NCI-H2107 treated with DMSO at 0.1 percent for 48 hours (cell line): ENCODE measurements around the gene GBA3.

ENCODE experiments used
- DNase-seq: peaks from one replicate; lab custom pipeline; 2025; ENCODE audit not compliant: unreplicated experiment; lab: John Stamatoyannopoulos, UW

The GBA3 gene

GRCh38 chr4:22695029-22695428, 2.3 kb downstream of the GBA3 start:
- no peak for DNase-seq

DNA sequence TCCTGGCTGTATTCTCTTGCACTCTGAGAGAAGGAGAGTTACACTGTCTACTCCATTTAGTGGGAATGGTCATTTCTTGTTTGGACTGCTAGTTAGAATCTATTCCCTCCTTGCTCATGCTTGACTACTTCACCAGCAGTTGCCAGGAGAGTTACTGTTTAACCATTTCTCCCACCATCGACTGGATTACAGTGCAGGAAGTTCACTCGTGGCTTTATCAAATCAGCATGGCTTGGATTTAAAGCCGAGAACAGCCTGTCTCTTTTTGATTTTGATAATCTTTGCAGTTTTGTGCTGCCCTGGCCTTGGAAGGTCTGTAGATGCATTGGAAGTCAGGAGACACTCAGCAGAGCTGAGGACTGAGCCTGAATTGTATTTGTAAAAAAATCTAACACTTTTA, 3.2 kb downstream of the GBA3 start:
- DNase-seq, result no peak

GRCh38 chr4:22703912-22704311, 11.2 kb downstream of the GBA3 start:
- no peak for DNase-seq

DNA sequence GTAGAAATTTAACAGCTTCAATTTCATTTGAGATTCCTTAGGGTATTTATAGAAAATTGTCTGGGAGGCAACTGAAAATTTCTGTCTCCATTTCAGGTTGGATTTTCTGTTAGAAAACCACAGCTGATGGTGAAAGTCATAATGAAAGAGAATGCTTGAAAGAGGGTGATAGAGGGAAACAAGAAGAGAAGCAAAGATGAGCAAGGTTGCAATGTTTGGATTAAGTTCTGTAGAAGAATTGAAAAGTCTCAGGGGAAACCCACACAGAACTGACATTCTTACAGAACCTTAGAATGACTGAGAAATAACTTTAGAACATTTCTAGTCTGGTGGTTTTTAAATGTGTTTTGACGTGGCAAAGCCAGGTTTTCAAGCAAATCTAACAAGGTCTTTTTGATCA, 14.7 kb downstream of the GBA3 start:
- no peak for DNase-seq

DNA sequence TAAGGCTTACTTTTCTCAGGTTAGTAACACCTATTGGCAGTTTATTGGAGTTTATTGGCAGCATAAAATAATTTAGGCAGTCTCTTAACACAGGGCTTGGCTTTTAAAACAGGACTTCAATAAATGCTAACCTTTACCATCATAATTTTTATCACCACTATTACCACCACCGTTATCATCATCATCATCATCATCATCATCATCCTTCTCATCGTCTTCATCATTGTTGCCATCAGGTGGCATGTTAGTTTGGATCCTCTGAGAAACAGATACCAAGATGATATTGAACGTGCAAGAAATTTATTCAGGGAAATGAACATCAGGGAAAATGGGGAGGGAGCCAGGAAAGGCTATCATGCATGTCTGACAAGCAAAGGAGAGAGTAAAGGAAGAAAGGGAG, 16.2 kb downstream of the GBA3 start:
- no peak for DNase-seq

GRCh38 chr4:22712105-22712504, 19.4 kb downstream of the GBA3 start:
- no peak for DNase-seq

DNA sequence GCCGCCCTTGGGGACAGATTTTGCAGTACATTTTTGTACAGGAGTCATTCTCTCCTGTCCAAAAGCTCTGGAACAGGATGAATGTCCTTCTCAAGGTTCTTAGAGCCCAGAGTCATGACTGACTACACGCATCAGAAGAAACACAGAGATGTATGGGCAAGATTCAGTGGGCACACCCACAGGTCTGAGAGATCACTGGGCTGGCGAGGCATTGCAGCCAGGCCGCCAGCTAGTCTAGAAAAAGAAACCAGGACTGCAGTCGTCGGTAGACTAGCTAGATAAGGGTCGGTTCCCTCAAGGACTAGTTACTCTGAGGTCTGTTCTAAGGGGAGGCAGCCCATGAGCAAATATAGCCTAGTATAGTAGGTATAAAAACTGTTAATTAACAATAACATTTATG, 19.8 kb downstream of the GBA3 start:
- DNase-seq, result no peak

DNA sequence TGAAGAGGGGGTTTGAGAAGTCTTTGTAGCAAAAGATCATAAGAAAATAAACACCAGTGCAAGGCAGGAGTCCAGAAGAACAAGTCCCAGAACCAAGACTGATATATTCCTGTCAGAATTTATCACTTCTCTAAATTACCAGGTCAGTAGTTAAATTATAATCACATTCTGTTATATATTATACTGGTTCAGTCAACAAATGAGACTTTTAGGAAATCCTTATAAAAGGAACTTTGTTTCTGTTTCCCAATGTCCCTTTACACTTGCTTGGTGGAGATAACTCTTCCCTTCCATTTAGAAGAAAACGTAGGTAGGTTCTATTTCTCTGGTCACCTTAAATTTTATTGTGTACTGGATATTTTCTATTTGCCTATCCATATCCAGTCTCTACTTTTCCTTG, 21.1 kb downstream of the GBA3 start:
- no peak for DNase-seq

GRCh38 chr4:22719218-22719617, 26.5 kb downstream of the GBA3 start:
- DNase-seq, result no peak

DNA sequence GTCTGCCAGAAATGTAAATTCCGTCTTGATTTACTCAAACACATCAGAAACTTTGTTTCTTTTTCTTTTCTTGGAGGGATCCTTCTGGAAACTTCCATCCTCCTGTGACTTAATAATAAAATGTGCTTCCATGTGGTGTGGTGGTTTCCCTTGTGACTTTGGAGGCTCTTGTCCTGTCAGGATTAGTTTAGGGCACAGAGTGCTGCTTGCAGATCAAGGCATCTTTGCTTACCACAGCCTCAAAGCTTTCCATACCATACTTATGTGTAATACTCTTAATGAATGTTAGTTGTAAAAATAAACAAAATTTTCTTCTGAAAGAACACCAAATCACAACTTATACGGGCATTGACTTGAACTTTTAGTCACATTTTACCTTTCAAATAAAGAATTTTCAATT, 27.4 kb downstream of the GBA3 start:
- DNase-seq, result no peak

- no peak for DNase-seq
Measured at GRCh38 chr4:22721204-22721603, 28.5 kb downstream of the GBA3 start.

- DNase-seq, result no peak
Measured at GRCh38 chr4:22730021-22730420, 37.3 kb downstream of the GBA3 start.

GRCh38 chr4:22733816-22734215, 41.1 kb downstream of the GBA3 start:
- DNase-seq, result no peak

- DNase-seq, result no peak
Measured at GRCh38 chr4:22736912-22737311, 44.2 kb downstream of the GBA3 start.

GRCh38 chr4:22739968-22740367, 47.2 kb downstream of the GBA3 start:
- no peak for DNase-seq

- DNase-seq, result no peak
Measured at GRCh38 chr4:22741744-22742143, 49.0 kb downstream of the GBA3 start.

DNA sequence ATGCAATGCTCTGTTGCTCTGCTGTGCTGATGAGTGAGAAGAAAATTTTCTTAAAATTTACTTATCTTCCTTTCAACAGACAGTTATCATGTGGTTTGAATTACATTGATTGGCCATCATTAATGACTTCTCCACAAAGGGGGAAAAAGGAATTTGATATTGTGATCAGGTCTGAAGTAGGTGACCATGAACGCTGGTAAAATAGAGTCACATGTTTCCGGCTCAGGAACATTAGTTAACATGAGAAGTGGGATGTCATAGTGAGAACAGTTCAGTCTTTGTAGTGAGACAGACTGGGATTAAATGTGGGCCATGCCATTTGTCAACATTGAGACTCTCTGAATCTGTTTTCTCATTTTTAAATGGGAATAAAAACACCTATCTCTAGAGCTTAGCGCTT, 50.6 kb downstream of the GBA3 start:
- no peak for DNase-seq

GRCh38 chr4:22744478-22745062, 51.8 kb downstream of the GBA3 start:
- no peak for DNase-seq

DNA sequence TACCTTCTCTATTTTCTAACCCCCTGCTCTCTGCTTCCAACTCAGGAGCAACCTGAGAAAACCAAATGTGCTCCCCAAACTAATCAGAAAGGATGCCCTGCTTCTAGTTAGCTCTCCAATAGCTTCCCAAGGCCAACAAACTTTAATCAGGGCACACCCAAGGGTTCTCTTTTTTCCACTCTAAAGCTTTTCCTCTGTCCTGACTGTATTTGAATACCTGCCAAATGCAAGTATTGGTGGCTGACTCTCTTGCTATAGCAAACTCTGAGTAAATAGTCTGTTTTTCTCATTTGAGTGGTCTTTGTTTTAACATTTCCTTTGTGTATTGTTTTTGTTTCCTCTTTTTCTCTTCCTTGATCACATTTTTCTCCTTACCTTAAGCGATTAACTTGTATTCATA, 52.5 kb downstream of the GBA3 start:
- no peak for DNase-seq

DNA sequence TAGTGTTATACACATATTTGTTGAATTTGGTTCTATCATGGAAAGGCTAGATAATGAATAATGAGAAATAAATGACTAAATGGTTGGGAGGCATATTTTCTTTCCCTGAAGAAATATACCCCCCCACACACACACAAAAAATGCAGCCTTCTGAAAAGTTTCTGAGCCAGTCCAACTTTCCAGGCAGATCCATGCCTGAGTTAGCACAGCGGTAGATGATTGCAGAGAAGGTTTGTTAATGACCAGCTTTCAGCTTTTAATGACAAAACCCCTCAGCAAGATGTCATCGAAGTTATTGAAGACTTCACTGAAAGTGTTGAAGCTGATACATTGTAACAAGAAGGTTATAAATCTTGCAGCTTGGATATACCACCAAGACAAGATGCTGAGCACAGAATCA, 61.4 kb downstream of the GBA3 start:
- DNase-seq, result no peak

DNA sequence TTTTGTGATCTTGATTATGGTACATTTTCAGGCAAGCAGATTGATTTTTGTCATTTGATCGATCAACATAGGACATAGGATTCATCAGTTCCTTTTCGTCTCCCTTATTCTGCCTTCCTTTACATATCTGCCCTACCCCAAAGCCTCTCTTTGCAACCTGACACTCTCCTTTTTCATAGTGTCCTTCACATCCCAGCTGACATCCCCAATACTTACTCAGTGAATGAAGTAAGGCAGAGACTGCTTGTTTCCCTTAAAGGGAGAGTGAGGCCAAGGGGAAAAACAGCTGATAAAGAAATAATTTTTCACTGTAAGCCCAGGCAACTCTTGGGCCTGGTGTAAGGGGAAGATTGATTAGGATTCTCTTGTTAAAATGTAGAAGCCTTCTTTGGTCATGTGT, 69.8 kb downstream of the GBA3 start:
- DNase-seq, result no peak

GRCh38 chr4:22764183-22764582, 71.4 kb downstream of the GBA3 start:
- DNase-seq, result no peak

GRCh38 chr4:22766068-22766467, 73.3 kb downstream of the GBA3 start:
- DNase-seq, result no peak
